ENCODE results near the gene ING5. TPM values are rescaled to one million over a fixed set of nuclear protein-coding genes. Genes with fewer than 3 reads are reported as not detected.
A peak's percentile ranks its signal among the peaks of the same experiment; 100 is the strongest.
"Not testable (repeated sequence)": the region's sequence is repeated elsewhere in the genome, so short reads cannot be mapped to it uniquely, and the experiment has no call there.

Gene ING5
- 10 to 100 TPM; 36.9 to 41.6 TPM for total RNA-seq

- H3K27ac Mint-ChIP-seq: peak within 1 kb of the TSS; percentile 92 to 94
- H3K36me3 Mint-ChIP-seq: peaks cover 12 to 17% of the 10 kb centered on the region in 2 donors
- H3K9me3 Mint-ChIP-seq: peaks cover 0 to 6% of the 10 kb centered on the region in 2 donors
- ATAC-seq (peak; percentile 74 to 77), DNase-seq (ENCODE audit: low spot score in 2 of 2) (peak; percentile 97 to 99)
These were observed at the start of gene ING5 for GRCh38 chr2:241701399-241702154. TSS of gene ING5 (plus strand) at chr2:241702039. CDS start at chr2:241702066, 27 bp downstream.

GRCh38 chr2:241652142-241652541 lies 49.7 kb upstream of the ING5 start:
- peaks cover 0 to 7% of the 10 kb centered on the region in 2 donors for H3K36me3 Mint-ChIP-seq
- H3K27ac Mint-ChIP-seq: peak overlapping the region in 1 of 2 donors; percentile 50
- H3K9me3 Mint-ChIP-seq: no peaks in the 10 kb centered on the region
- DNase-seq (ENCODE audit: low spot score in 2 of 2): no peak
- no peak for ATAC-seq

- H3K27ac Mint-ChIP-seq: no peak overlapping the region
- DNase-seq (ENCODE audit: low spot score in 2 of 2) (no peak), ATAC-seq (no peak)
- no peaks in the 10 kb centered on the region for H3K9me3 Mint-ChIP-seq
- H3K36me3 Mint-ChIP-seq: peaks cover 0 to 7% of the 10 kb centered on the region in 2 donors
These were observed 49.1 kb upstream of the ING5 start for GRCh38 chr2:241652722-241653121.

- no peaks in the 10 kb centered on the region for H3K9me3 Mint-ChIP-seq
- no peak for DNase-seq (ENCODE audit: low spot score in 2 of 2)
- H3K27ac Mint-ChIP-seq: no peak overlapping the region
- peaks cover 0 to 7% of the 10 kb centered on the region in 2 donors for H3K36me3 Mint-ChIP-seq
- no peak for ATAC-seq
These were observed 48.6 kb upstream of the ING5 start for GRCh38 chr2:241653210-241653750.

- Mint-ChIP-seq H3K9me3 (no peaks in the 10 kb centered on the region), H3K27ac (no peak overlapping the region), H3K36me3 (peaks cover 6 to 7% of the 10 kb centered on the region in 2 donors)
- ATAC-seq (no peak), DNase-seq (ENCODE audit: low spot score in 2 of 2) (no peak)
These were observed 47.3 kb upstream of the ING5 start for GRCh38 chr2:241654551-241654950.

GRCh38 chr2:241655516-241656189 lies 46.2 kb upstream of the ING5 start:
- no peak for ATAC-seq
- Mint-ChIP-seq H3K9me3 (no peaks in the 10 kb centered on the region), H3K36me3 (peaks cover 8 to 12% of the 10 kb centered on the region in 2 donors), H3K27ac (peak overlapping the region in 1 of 2 donors; percentile 68)
- no peak for DNase-seq (ENCODE audit: low spot score in 2 of 2)

- ATAC-seq (no peak), DNase-seq (ENCODE audit: low spot score in 2 of 2) (no peak)
- Mint-ChIP-seq H3K27ac (no peak overlapping the region), H3K9me3 (no peaks in the 10 kb centered on the region), H3K36me3 (peaks cover 8 to 13% of the 10 kb centered on the region in 2 donors)
These were observed 45.6 kb upstream of the ING5 start for GRCh38 chr2:241656190-241656741.

GRCh38 chr2:241657786-241658254 lies 44.0 kb upstream of the ING5 start:
- DNase-seq (ENCODE audit: low spot score in 2 of 2) (no peak), ATAC-seq (no peak)
- peaks cover 8 to 13% of the 10 kb centered on the region in 2 donors for H3K36me3 Mint-ChIP-seq
- H3K27ac Mint-ChIP-seq: no peak overlapping the region
- H3K9me3 Mint-ChIP-seq: no peaks in the 10 kb centered on the region

- peaks cover 8 to 13% of the 10 kb centered on the region in 2 donors for H3K36me3 Mint-ChIP-seq
- H3K9me3 Mint-ChIP-seq: no peaks in the 10 kb centered on the region
- H3K27ac Mint-ChIP-seq: no peak overlapping the region
- no peak for DNase-seq (ENCODE audit: low spot score in 2 of 2)
- ATAC-seq: no peak
These were observed 43.5 kb upstream of the ING5 start for GRCh38 chr2:241658296-241658695.

GRCh38 chr2:241659150-241659739 lies 42.6 kb upstream of the ING5 start:
- DNase-seq (ENCODE audit: low spot score in 2 of 2): peak in 1 of 2 donors; percentile 40
- Mint-ChIP-seq H3K36me3 (peaks cover 8 to 13% of the 10 kb centered on the region in 2 donors), H3K27ac (no peak overlapping the region), H3K9me3 (no peaks in the 10 kb centered on the region)
- peak; percentile 16 to 32 for ATAC-seq

- Mint-ChIP-seq H3K27ac (no peak overlapping the region), H3K9me3 (no peaks in the 10 kb centered on the region), H3K36me3 (peaks cover 8 to 10% of the 10 kb centered on the region in 2 donors)
- ATAC-seq (no peak), DNase-seq (ENCODE audit: low spot score in 2 of 2) (no peak)
These were observed 41.1 kb upstream of the ING5 start for GRCh38 chr2:241660593-241661213.

GRCh38 chr2:241662731-241663130 lies 39.1 kb upstream of the ING5 start:
- not testable (repeated sequence) for DNase-seq (ENCODE audit: low spot score in 2 of 2); H3K9me3 Mint-ChIP-seq; H3K36me3 Mint-ChIP-seq; ATAC-seq; H3K27ac Mint-ChIP-seq

GRCh38 chr2:241665731-241666440 lies 36.0 kb upstream of the ING5 start:
- Mint-ChIP-seq H3K9me3 (no peaks in the 10 kb centered on the region), H3K27ac (peak overlapping the region; percentile 60 to 74), H3K36me3 (no peaks in the 10 kb centered on the region)
- DNase-seq (ENCODE audit: low spot score in 2 of 2): no peak
- no peak for ATAC-seq

GRCh38 chr2:241666627-241667400 lies 35.0 kb upstream of the ING5 start:
- no peaks in the 10 kb centered on the region for H3K36me3 Mint-ChIP-seq
- ATAC-seq: no peak
- DNase-seq (ENCODE audit: low spot score in 2 of 2): no peak
- no peaks in the 10 kb centered on the region for H3K9me3 Mint-ChIP-seq
- H3K27ac Mint-ChIP-seq: peak overlapping the region; percentile 30 to 50

GRCh38 chr2:241668354-241668753 lies 33.5 kb upstream of the ING5 start:
- H3K9me3 Mint-ChIP-seq: no peaks in the 10 kb centered on the region
- H3K27ac Mint-ChIP-seq: no peak overlapping the region
- H3K36me3 Mint-ChIP-seq: no peaks in the 10 kb centered on the region
- DNase-seq (ENCODE audit: low spot score in 2 of 2): no peak
- ATAC-seq: no peak

Measured in activated naive CD4-positive, alpha-beta T cell treated with anti-CD3 and anti-CD28 coated beads, Interleukin-2, amount 50 U/mL, for 72 hours (primary cell).